ENCODE data around the gene RARA.

Gene RARA

GRCh38 chr17:40345161-40345993 lies 36.4 kb downstream of the RARA start:
- DNase-seq (ENCODE audit: low spot score): no peak
- no peak for FAIRE-seq

DNA sequence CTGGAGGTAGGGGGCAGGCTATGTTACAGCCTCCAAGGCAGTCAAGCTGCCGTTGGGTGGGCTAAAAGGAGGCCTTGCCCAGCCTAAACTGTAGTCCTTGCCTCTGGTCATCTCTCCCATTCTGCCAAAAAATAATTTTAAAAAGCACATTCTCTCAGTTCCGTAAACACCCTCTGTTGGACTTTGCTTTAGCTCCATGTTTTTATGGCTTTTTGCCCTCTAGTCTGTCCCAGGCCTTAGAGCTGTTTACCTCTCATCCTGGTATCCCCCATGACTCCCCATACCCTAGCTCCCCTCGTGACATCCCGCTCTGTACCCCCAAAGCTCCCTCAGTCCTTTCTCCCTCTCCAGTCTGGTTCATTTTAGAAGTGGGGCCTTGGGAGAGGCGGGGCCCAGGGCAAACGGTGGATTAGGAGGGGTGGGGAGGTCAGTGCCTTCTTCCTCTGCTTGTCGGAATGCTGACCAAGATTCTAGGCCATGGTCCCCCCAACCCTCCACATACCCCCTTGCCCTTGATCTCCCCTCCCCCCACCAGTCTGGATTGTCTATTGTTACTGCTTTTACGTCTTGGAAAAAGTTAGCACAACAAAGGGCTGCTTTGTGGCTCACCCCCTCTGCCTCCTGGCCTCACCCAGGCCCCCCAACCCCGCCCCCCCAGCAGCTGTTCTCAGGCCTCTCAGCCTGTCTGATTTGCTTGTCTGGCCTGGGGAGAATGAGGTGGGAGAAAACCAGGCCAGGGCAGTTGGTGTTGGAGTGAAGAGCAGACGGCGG lies 37.2 kb downstream of the RARA start:
- no peak for FAIRE-seq
- DNase-seq (ENCODE audit: low spot score): no peak

- FAIRE-seq (no peak), DNase-seq (ENCODE audit: low spot score) (no peak)
Measured at GRCh38 chr17:40346765-40347158, 37.8 kb downstream of the RARA start.

DNA sequence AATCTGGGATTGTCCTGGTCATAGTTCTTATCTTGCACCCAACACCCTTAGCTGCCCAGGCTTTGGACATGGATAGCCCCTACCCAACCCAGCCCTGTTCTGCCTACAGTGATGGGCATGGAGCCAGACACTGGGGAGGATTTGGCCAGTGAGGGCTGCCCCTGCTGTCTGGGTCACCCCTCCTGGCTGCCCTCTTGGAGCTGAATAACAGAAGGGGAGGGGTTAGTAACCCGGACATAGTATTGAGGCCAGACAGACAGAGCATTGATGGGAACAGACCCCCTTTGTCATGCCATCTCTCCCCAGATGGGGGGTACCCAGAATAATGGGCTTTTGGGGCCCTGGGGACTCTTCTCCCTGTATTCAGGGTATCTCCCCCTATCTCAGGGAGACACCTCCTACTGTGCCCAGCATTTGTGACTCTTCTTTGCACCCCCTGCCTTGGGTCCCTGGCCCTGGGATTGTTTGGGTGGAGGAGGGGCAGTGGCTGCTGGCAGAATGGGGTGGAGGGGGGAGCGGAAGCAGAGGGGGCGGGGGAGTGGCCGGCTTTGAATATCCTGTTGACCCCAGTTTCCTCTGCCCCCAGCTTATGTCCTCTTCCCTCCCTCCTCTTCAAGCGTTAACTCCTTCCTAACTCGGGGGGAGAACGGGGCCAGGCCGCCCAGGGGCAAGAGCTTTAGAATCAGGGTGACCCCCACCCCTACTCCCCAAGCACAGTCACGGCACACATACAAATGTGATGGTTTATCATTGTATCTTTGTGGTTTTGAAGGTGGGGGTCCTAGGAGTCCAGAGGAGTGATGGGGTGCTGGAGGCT lies 38.5 kb downstream of the RARA start:
- DNase-seq (ENCODE audit: low spot score) (no peak), FAIRE-seq (no peak)

- DNase-seq (ENCODE audit: low spot score): no peak
- no peak for FAIRE-seq
Measured at GRCh38 chr17:40348136-40348504, 39.1 kb downstream of the RARA start.

DNA sequence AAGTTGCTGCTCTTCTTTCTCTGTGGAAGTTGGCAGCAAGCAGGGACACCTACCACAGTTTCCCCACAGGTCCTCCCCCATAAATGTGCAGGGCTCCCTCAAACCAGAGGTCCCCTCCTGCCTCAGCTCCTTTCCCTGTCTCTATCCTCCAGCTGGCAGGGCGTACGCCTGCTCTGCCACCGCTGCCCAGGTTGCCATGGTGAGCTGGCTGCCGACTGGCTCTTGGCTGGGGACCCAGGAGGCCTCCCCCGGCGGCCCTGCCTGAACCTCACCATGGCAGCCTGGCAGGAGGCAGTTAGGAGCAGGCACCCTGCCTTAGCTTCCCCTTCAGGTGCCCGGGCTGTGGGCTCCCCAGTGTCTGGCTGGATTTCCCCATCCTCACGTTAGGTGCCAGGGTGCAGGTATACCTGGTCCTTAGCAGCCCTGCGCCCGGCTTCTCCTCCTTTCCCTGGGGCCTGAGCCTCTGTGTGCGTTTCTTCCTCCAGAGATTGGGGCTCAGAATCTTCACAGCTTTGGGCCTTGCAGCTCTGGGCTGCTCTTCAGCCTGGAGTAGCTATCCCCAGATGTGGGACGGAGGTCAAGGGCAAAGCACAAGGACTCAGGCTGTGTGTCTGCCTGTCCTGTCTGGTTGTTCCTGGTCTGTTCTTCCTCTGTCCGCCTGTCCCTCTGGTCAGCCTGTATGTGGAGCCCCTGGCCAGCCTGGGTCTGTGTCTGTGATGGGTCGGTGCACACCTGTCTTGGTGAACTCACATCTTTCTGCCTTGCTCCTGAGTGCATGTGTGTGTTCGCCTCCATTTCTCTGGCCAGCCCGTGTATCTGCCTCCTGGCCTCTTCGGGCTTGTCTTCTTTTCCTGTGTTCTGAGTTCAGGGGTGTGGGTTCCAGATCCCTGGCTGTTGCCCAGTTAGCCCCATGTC lies 39.8 kb downstream of the RARA start:
- FAIRE-seq: no peak
- no peak for DNase-seq (ENCODE audit: low spot score)

DNA sequence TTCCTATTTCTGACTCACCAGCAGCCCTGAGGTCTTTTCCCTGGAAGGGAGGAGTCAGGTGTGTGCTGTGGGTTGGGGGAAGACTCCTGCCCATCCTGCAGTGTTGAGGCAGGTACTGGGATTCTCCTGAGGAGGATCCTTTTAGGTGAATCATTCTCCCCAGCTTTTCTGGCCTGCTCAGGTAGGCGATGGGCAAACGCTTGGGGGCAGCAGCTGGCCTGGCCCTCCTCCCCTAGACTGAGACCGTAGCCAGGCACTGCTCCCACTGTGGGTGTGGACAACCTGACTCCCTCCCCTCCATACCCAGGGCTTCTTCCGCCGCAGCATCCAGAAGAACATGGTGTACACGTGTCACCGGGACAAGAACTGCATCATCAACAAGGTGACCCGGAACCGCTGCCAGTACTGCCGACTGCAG lies 40.5 kb downstream of the RARA start:
- FAIRE-seq (no peak), DNase-seq (ENCODE audit: low spot score) (no peak)

DNA sequence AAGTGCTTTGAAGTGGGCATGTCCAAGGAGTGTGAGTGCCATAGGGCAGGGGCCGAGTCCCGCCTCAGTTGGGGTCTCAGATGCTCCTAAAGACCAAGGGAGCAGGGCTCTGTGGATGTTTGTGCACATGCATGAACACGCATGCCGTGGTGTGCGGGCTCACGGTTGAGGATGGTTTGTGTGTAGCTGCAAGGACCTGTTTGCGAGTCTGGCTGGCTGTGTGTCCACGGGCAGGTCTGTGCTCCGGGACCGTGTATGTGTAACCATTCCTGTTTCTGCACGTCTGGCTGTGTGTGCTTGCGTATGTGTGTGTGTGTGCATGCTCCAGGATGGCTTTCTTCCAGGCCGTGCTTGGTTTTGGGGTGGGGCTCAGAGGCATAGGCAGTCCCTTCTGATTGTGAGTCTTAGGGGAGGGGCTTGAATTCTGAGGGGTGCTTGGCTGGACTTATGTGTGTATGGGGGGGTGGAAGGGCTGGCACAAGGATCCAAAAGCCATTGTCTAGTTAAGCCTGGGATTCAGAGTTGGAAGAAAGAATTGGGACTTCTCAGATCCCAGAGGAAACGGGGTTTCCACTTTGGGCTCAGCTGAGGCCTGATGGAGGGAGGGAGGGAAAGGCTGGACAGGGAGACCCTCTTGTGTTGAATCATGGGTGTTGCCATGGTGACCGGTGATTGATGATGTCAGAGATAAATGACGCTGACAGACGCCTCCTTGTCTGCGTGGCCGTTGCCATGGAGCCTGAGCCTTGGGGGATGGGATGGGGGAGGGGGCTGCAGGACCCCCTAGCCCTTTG lies 41.1 kb downstream of the RARA start:
- DNase-seq (ENCODE audit: low spot score) (no peak), FAIRE-seq (no peak)

DNA sequence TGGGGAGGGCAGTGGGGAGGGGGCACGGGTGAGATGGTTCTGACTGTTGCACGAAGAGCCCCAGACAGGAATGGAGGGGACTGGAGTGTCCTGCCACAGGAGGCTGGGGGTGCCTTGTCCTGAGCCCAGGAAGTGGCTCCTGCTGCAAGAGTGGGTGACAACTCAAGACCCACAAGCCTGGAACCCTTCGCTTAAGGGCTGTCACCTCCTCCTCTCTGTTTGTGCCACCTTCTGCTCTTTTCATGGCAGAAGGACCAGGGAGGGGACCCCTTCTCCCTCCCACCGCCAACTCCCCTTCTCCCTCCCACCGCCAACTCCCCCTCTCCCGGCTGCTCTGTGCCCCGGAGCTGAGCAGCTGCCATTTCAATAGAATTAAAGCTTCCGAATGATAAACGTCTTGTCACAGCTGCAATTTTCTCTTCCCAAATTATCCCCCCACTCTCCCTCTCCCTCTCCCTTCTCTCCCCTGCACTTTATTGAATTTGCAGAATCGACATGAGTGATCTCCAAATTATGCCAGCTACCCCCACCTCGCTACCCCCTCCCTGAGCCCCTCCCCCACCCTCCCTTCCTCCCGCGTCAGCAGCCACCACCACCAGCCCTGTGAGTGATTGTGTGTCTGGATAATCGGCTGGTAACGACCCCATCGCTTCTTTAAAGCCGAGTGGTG lies 41.8 kb downstream of the RARA start:
- FAIRE-seq (no peak), DNase-seq (ENCODE audit: low spot score) (no peak)

- DNase-seq (ENCODE audit: low spot score): no peak
- no peak for FAIRE-seq
Measured at GRCh38 chr17:40351359-40352236, 42.6 kb downstream of the RARA start.

DNA sequence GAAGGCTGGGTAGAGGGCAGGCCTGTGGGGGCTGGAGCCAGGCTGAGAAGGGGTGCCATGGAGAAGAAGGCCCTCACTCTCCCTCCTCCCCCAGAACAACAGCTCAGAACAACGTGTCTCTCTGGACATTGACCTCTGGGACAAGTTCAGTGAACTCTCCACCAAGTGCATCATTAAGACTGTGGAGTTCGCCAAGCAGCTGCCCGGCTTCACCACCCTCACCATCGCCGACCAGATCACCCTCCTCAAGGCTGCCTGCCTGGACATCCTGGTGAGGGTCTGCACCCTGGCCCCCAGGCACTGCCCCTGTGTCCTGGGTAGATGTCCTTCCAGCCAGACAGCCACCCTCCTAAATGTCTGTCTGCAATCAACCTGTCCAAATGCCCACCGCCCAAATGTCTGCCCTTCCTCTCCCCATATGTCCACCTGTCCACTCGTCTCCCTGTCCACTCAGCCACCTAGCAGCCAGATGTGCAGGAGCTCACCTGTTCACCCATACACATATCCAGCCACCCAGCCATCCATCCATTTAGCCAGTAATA lies 43.3 kb downstream of the RARA start:
- no peak for DNase-seq (ENCODE audit: low spot score)
- FAIRE-seq: no peak

GRCh38 chr17:40352779-40353394 lies 43.9 kb downstream of the RARA start:
- DNase-seq (ENCODE audit: low spot score) (no peak), FAIRE-seq (no peak)

GRCh38 chr17:40354221-40355122 lies 45.5 kb downstream of the RARA start:
- FAIRE-seq (no peak), DNase-seq (ENCODE audit: low spot score) (no peak)

- DNase-seq (ENCODE audit: low spot score) (no peak), FAIRE-seq (no peak)
Measured at GRCh38 chr17:40355123-40355803, 46.3 kb downstream of the RARA start.

GRCh38 chr17:40355804-40356758 lies 47.1 kb downstream of the RARA start:
- no peak for FAIRE-seq
- no peak for DNase-seq (ENCODE audit: low spot score)
